HEK293T (cell line): ENCODE data around the gene ITGAE.

ENCODE experiments used
- BHLHE40 ChIP-seq: fragments of 450-650 bp; IDR thresholded peaks from 2 replicates; pipeline ENCODE4 v1.6.1; 2016; ENCODE audit warnings: mild to moderate bottlenecking, moderate library complexity, borderline replicate concordance
- CTBP1 ChIP-seq: fragments of 450-650 bp; IDR thresholded peaks from 2 replicates; pipeline ENCODE4 v1.6.1; 2016; ENCODE audit warnings: borderline replicate concordance
- ELF4 ChIP-seq: fragments of 450-650 bp; IDR thresholded peaks from 2 replicates; pipeline ENCODE4 v1.6.1; 2017; ENCODE audit warnings: antibody characterized with exemption
- FOXK2 ChIP-seq: fragments of 450-650 bp; IDR thresholded peaks from 2 replicates; pipeline ENCODE4 v1.6.1; 2016; ENCODE audit warnings: mild to moderate bottlenecking
- FOXM1 ChIP-seq: fragments of 450-650 bp; IDR thresholded peaks from 2 replicates; pipeline ENCODE4 v1.6.1; 2017; ENCODE audit warnings: mild to moderate bottlenecking, borderline replicate concordance
- HDGF ChIP-seq: fragments of 450-650 bp; IDR thresholded peaks from 2 replicates; pipeline ENCODE4 v1.6.1; 2017; ENCODE audit warnings: antibody characterized with exemption, borderline replicate concordance
- LEF1 ChIP-seq: fragments of 450-650 bp; IDR thresholded peaks from 2 replicates; pipeline ENCODE4 v1.6.1; 2017; ENCODE audit warnings: mild to moderate bottlenecking, borderline replicate concordance
- NFRKB ChIP-seq: fragments of 450-650 bp; IDR thresholded peaks from 2 replicates; pipeline ENCODE4 v1.6.1; 2016; ENCODE audit warnings: mild to moderate bottlenecking, moderate library complexity
- PKNOX1 ChIP-seq: fragments of 450-650 bp; IDR thresholded peaks from 2 replicates; pipeline ENCODE4 v1.6.1; 2016
- SP1 ChIP-seq: fragments of 450-650 bp; IDR thresholded peaks from 2 replicates; pipeline ENCODE4 v1.6.1; 2017
- TARDBP ChIP-seq: fragments of 450-650 bp; IDR thresholded peaks from 2 replicates; pipeline ENCODE4 v1.6.1; 2016

DNA sequence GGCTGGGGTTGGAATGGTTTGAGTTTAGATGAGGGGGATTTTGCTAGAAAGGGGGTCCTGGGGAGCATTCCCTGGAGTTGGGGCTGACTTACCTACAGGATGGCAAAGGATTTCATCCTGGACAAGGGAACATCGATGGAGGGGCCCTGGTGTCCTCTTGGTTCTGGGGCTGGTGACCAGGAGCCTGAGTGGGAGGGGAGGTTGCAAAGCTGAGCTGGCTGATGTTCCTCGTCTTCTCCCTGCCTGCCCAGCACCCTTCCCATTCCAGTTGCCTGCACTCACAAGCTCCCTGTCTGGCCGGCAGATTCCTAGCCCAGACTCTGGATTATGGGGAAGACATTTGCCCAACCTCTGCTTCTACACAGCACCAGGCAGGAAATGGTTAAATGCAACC is 37.2 kb downstream of the ITGAE start:
- TF ChIP-seq CTBP1: no peak
- TF ChIP-seq TARDBP: no peak
- TF ChIP-seq BHLHE40: no peak
- TF ChIP-seq SP1: no peak
- TF ChIP-seq FOXK2: no peak
- no peak for TF ChIP-seq FOXM1
- TF ChIP-seq ELF4: no peak
- TF ChIP-seq NFRKB: no peak
- TF ChIP-seq HDGF: no peak
- TF ChIP-seq PKNOX1: no peak
- TF ChIP-seq LEF1: no peak
